ENCODE data around the gene FAM53B. TPM values are rescaled to one million over a fixed set of nuclear protein-coding genes. Genes with fewer than 3 reads are reported as not detected.

Gene FAM53B
- total RNA-seq, 1 experiment from 2014 or later, result 9.8 TPM

DNA sequence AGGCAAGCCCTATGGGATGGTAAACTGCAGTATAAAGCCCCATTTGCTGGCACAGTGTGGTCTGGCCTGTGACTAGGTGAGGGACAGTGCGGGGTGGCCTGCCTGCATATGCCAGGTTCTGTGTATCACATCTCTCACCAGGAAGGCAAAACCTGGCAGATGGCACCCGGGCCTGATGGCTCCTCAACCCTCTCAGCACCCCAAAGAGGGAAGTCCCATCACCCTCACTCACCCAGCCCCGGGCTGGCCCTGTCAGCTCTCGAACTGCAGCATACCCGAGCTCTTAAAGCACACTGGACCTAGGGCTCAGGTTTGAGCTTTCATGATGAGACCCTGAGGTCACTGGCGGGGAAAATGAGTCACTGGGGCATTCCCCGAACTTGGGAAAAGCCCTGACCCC, 152.1 kb downstream of the FAM53B start:
- no peaks in the 10 kb centered on the region; the same call in 1 of the 2 replicates for H4K20me1 ChIP-seq (ENCODE audit: insufficient read depth)
- no peak overlapping the region for H3K4me3 ChIP-seq
- no peak overlapping the region for H2AFZ ChIP-seq
- TF ChIP-seq, protein P1, sequence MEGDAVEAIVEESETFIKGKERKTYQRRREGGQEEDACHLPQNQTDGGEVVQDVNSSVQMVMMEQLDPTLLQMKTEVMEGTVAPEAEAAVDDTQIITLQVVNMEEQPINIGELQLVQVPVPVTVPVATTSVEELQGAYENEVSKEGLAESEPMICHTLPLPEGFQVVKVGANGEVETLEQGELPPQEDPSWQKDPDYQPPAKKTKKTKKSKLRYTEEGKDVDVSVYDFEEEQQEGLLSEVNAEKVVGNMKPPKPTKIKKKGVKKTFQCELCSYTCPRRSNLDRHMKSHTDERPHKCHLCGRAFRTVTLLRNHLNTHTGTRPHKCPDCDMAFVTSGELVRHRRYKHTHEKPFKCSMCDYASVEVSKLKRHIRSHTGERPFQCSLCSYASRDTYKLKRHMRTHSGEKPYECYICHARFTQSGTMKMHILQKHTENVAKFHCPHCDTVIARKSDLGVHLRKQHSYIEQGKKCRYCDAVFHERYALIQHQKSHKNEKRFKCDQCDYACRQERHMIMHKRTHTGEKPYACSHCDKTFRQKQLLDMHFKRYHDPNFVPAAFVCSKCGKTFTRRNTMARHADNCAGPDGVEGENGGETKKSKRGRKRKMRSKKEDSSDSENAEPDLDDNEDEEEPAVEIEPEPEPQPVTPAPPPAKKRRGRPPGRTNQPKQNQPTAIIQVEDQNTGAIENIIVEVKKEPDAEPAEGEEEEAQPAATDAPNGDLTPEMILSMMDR (conservative IDR thresholded peaks at IDR 0.05), result no peak
- TF ChIP-seq EZH2 (IDR thresholded peaks at IDR 0.05; ENCODE audit: low read depth), result no peak
- no peaks in the 10 kb centered on the region for H3K9me3 ChIP-seq (ENCODE audit: insufficient read depth, low read depth)
- no peaks in the 10 kb centered on the region for H3F3A ChIP-seq (ENCODE audit: insufficient read depth, low read depth)
- POLR2A ChIA-PET (ENCODE audit: unreplicated experiment), result no interaction called here
- BruUV-seq (replicated peaks), result no TSS peak
- no peaks in the 10 kb centered on the region for H3K79me2 ChIP-seq (ENCODE audit: low read depth)
- DNase-seq, result no peak
- H3K4me1 ChIP-seq (replicated peaks; ENCODE audit: insufficient read depth), result no peaks in the 10 kb centered on the region
- CTCF ChIA-PET, result no interaction called here
- H3K27ac ChIP-seq, result no peak overlapping the region
- intact Hi-C loops (cut with micrococcal nuclease; ENCODE audit: unreplicated experiment), result no loop called here
- H3K4me2 ChIP-seq, result no peak overlapping the region
- no peaks in the 10 kb centered on the region for H3K9me2 ChIP-seq (ENCODE audit: insufficient read depth)
- no peaks in the 10 kb centered on the region for H3K27me3 ChIP-seq (ENCODE audit: insufficient read depth, low read depth)
- H3K36me3 ChIP-seq (ENCODE audit: low read depth), result no peaks in the 10 kb centered on the region

DNA sequence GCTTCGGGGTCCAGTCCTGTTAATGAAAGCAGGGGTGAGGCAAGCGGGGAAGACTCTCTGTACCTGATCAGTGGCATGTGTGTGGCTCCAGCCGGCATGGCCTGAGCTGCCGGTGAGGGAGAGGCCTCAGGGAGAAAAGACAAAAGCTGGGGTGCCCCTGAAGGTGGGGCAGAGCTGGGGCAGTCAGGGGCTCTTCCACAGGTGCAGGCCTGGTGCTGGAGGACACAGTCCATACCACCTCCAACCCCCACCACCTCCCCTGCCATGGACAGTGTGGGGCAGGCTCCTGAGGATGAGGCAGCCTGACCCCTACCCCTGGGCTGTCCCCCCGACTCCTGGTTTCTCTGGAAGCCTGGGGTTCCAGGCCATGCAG, 153.1 kb downstream of the FAM53B start:
- TF ChIP-seq, protein P1 (conservative IDR thresholded peaks at IDR 0.05), result no peak
- no peak for TF ChIP-seq EZH2 (IDR thresholded peaks at IDR 0.05; ENCODE audit: low read depth)
- no TSS peak for BruUV-seq (replicated peaks)
- H3K27me3 ChIP-seq (ENCODE audit: insufficient read depth, low read depth), result no peaks in the 10 kb centered on the region
- no peak overlapping the region for H2AFZ ChIP-seq
- H3K27ac ChIP-seq, result no peak overlapping the region
- H3K4me3 ChIP-seq, result no peak overlapping the region
- no peaks in the 10 kb centered on the region for H3K4me1 ChIP-seq (replicated peaks; ENCODE audit: insufficient read depth)
- CTCF ChIA-PET, result no interaction called here
- no peaks in the 10 kb centered on the region for H3K9me2 ChIP-seq (ENCODE audit: insufficient read depth)
- no peaks in the 10 kb centered on the region; the same call in 1 of the 2 replicates for H4K20me1 ChIP-seq (ENCODE audit: insufficient read depth)
- no peaks in the 10 kb centered on the region for H3K79me2 ChIP-seq (ENCODE audit: low read depth)
- POLR2A ChIA-PET (ENCODE audit: unreplicated experiment), result no interaction called here
- no peak for DNase-seq
- no peak overlapping the region for H3K4me2 ChIP-seq
- no peaks in the 10 kb centered on the region for H3K9me3 ChIP-seq (ENCODE audit: insufficient read depth, low read depth)
- H3F3A ChIP-seq (ENCODE audit: insufficient read depth, low read depth), result no peaks in the 10 kb centered on the region
- intact Hi-C loops (cut with micrococcal nuclease; ENCODE audit: unreplicated experiment), result no loop called here
- H3K36me3 ChIP-seq (ENCODE audit: low read depth), result no peaks in the 10 kb centered on the region

DNA sequence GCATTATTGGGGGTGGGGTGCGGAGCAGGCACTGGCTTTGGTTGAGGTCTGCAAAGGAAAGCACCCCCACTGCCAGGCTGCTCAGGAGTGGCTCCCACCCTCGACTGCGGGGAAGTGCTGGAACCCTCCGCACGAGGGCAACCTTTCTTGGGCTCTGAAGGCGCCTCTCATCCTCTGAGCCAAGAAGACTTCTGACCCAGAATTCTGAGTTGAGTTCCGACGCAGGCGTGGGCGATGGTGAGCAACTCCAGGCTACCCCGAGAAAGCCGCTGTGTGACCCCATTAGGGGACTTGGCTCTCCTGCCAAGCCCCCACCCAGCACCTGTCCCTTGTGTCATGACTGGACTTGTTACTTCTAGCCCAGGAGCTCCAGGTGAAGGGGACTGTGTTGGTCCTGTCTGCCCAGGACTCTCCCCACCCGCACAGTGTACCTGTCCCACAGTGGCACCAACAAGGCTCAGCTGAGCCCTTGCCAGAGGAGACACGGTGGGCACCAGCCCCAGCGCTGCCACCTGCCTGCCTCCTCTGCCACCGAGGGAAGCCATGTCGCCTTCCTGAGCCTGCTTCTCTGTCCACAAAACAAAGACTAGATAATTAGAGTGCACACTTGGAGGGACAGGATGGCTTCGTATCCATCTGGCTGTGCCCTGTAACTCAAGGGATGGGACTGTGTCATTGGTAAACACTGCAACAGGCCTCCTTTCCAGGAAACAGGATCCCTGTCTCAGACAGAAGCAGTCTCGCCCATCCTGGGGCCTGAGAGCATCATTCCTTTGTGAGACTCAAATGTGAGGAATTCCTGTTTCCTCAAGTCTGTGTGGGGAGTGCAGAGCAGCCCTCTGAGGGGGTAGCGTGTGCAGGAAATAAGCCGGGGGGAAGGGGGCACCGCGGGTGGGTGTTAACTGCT, 153.7 kb downstream of the FAM53B start:
- H3F3A ChIP-seq (ENCODE audit: insufficient read depth, low read depth), result no peaks in the 10 kb centered on the region
- H3K79me2 ChIP-seq (ENCODE audit: low read depth), result no peaks in the 10 kb centered on the region
- ChIA-PET CTCF (no interaction called here), POLR2A (ENCODE audit: unreplicated experiment) (interaction anchor here (0.6 kb wide), 1 partner anchor 197 kb away, joined by 36 read pairs; no protein-coding TSS in a partner anchor)
- H3K9me2 ChIP-seq (ENCODE audit: insufficient read depth), result no peaks in the 10 kb centered on the region
- no TSS peak for BruUV-seq (replicated peaks)
- no peaks in the 10 kb centered on the region for H3K4me1 ChIP-seq (replicated peaks; ENCODE audit: insufficient read depth)
- H3K4me2 ChIP-seq, result no peak overlapping the region
- no peak overlapping the region for H3K4me3 ChIP-seq
- no peak for DNase-seq
- H4K20me1 ChIP-seq (ENCODE audit: insufficient read depth), result no peaks in the 10 kb centered on the region; the same call in 1 of the 2 replicates
- no peaks in the 10 kb centered on the region for H3K36me3 ChIP-seq (ENCODE audit: low read depth)
- no peak for TF ChIP-seq EZH2 (IDR thresholded peaks at IDR 0.05; ENCODE audit: low read depth)
- TF ChIP-seq, protein P1 (conservative IDR thresholded peaks at IDR 0.05), result no peak
- no peaks in the 10 kb centered on the region for H3K9me3 ChIP-seq (ENCODE audit: insufficient read depth, low read depth)
- no peaks in the 10 kb centered on the region for H3K27me3 ChIP-seq (ENCODE audit: insufficient read depth, low read depth)
- intact Hi-C loops (cut with micrococcal nuclease; ENCODE audit: unreplicated experiment), result no loop called here
- no peak overlapping the region for H3K27ac ChIP-seq
- no peak overlapping the region for H2AFZ ChIP-seq
